Measurements from ENCODE around the gene SLC35D3.
A peak's percentile ranks its signal among the peaks of the same experiment; 100 is the strongest.

The SLC35D3 gene

GRCh38 chr6:136914947-136915346, 7.2 kb upstream of the SLC35D3 start:
- no peaks in the 10 kb centered on the region for H3K9me3 Mint-ChIP-seq

GRCh38 chr6:136918706-136919105, 3.4 kb upstream of the SLC35D3 start:
- Mint-ChIP-seq H3K27ac (no peak overlapping the region), H3K4me3 (no peak overlapping the region), H3K9me3 (no peaks in the 10 kb centered on the region), H3K27me3 (peaks cover 46% of the 10 kb centered on the region), H3K4me1 (ENCODE audit: low read depth) (peaks cover 31% of the 10 kb centered on the region), H3K36me3 (ENCODE audit: low read depth) (peaks cover 9% of the 10 kb centered on the region)
- no peak for DNase-seq

More at GRCh38 chr6:136914947-136915346, 7.2 kb upstream of the SLC35D3 start:
- no peak for DNase-seq
- H3K27me3 Mint-ChIP-seq, result peaks cover 16% of the 10 kb centered on the region
- peaks cover 3% of the 10 kb centered on the region for H3K4me1 Mint-ChIP-seq (ENCODE audit: low read depth)
- H3K4me3 Mint-ChIP-seq, result no peak overlapping the region
- H3K27ac Mint-ChIP-seq, result no peak overlapping the region
- H3K36me3 Mint-ChIP-seq (ENCODE audit: low read depth), result peaks cover 33% of the 10 kb centered on the region

GRCh38 chr6:136920216-136920615, 1.9 kb upstream of the SLC35D3 start:
- Mint-ChIP-seq H3K9me3 (no peaks in the 10 kb centered on the region), H3K27me3 (peaks cover 58% of the 10 kb centered on the region), H3K27ac (no peak overlapping the region), H3K4me3 (peak overlapping the region; percentile 63), H3K4me1 (ENCODE audit: low read depth) (peaks cover 35% of the 10 kb centered on the region), H3K36me3 (ENCODE audit: low read depth) (peaks cover 6% of the 10 kb centered on the region)
- peak; percentile 34 for DNase-seq

GRCh38 chr6:136920671-136921380, 1.3 kb upstream of the SLC35D3 start:
- H3K27ac Mint-ChIP-seq, result no peak overlapping the region
- peak overlapping the region; percentile 63 for H3K4me3 Mint-ChIP-seq
- H3K36me3 Mint-ChIP-seq (ENCODE audit: low read depth), result peaks cover under 1% of the 10 kb centered on the region
- H3K27me3 Mint-ChIP-seq, result peaks cover 60% of the 10 kb centered on the region
- peaks cover 35% of the 10 kb centered on the region for H3K4me1 Mint-ChIP-seq (ENCODE audit: low read depth)
- H3K9me3 Mint-ChIP-seq, result no peaks in the 10 kb centered on the region
- peak; percentile 43 for DNase-seq

GRCh38 chr6:136921381-136921935, 643 bp upstream of the SLC35D3 start:
- DNase-seq, result peak; percentile 40
- Mint-ChIP-seq H3K4me3 (peak overlapping the region; percentile 66), H3K27me3 (peaks cover 64% of the 10 kb centered on the region), H3K27ac (no peak overlapping the region), H3K9me3 (no peaks in the 10 kb centered on the region), H3K4me1 (ENCODE audit: low read depth) (peaks cover 35% of the 10 kb centered on the region), H3K36me3 (ENCODE audit: low read depth) (no peaks in the 10 kb centered on the region)

GRCh38 chr6:136922685-136923006, 545 bp downstream of the SLC35D3 start:
- H3K4me3 Mint-ChIP-seq, result peak overlapping the region; percentile 74
- H3K27me3 Mint-ChIP-seq, result peaks cover 67% of the 10 kb centered on the region
- H3K4me1 Mint-ChIP-seq (ENCODE audit: low read depth), result peaks cover 35% of the 10 kb centered on the region
- H3K9me3 Mint-ChIP-seq, result no peaks in the 10 kb centered on the region
- DNase-seq, result no peak
- H3K27ac Mint-ChIP-seq, result no peak overlapping the region
- H3K36me3 Mint-ChIP-seq (ENCODE audit: low read depth), result no peaks in the 10 kb centered on the region

- peak; percentile 47 for DNase-seq
- peak overlapping the region; percentile 52 for H3K4me3 Mint-ChIP-seq
- H3K27ac Mint-ChIP-seq, result no peak overlapping the region
Measured at GRCh38 chr6:136923116-136923953, 1.2 kb downstream of the SLC35D3 start.

GRCh38 chr6:136923954-136924673, 2.0 kb downstream of the SLC35D3 start:
- peaks cover 60% of the 10 kb centered on the region for H3K27me3 Mint-ChIP-seq
- no peaks in the 10 kb centered on the region for H3K36me3 Mint-ChIP-seq (ENCODE audit: low read depth)
- no peaks in the 10 kb centered on the region for H3K9me3 Mint-ChIP-seq
- H3K27ac Mint-ChIP-seq, result no peak overlapping the region
- peaks cover 35% of the 10 kb centered on the region for H3K4me1 Mint-ChIP-seq (ENCODE audit: low read depth)
- peak overlapping the region; percentile 50 for H3K4me3 Mint-ChIP-seq
- DNase-seq, result no peak

More at GRCh38 chr6:136923116-136923953, 1.2 kb downstream of the SLC35D3 start:
- H3K9me3 Mint-ChIP-seq, result no peaks in the 10 kb centered on the region
- H3K4me1 Mint-ChIP-seq (ENCODE audit: low read depth), result peaks cover 35% of the 10 kb centered on the region
- H3K27me3 Mint-ChIP-seq, result peaks cover 67% of the 10 kb centered on the region
- no peaks in the 10 kb centered on the region for H3K36me3 Mint-ChIP-seq (ENCODE audit: low read depth)

- H3K27ac Mint-ChIP-seq, result no peak overlapping the region
- DNase-seq, result no peak
Measured at GRCh38 chr6:136926383-136926782, 4.3 kb downstream of the SLC35D3 start.

GRCh38 chr6:136927292-136927691, 5.2 kb downstream of the SLC35D3 start:
- H3K4me1 Mint-ChIP-seq (ENCODE audit: low read depth), result peaks cover 14% of the 10 kb centered on the region
- no peak overlapping the region for H3K27ac Mint-ChIP-seq
- DNase-seq, result peak; percentile 35
- H3K9me3 Mint-ChIP-seq, result no peaks in the 10 kb centered on the region
- H3K27me3 Mint-ChIP-seq, result peaks cover 55% of the 10 kb centered on the region
- no peaks in the 10 kb centered on the region for H3K36me3 Mint-ChIP-seq (ENCODE audit: low read depth)
- no peak overlapping the region for H3K4me3 Mint-ChIP-seq

More at GRCh38 chr6:136926383-136926782, 4.3 kb downstream of the SLC35D3 start:
- Mint-ChIP-seq H3K9me3 (no peaks in the 10 kb centered on the region), H3K4me1 (ENCODE audit: low read depth) (peaks cover 17% of the 10 kb centered on the region), H3K36me3 (ENCODE audit: low read depth) (no peaks in the 10 kb centered on the region), H3K27me3 (peaks cover 56% of the 10 kb centered on the region), H3K4me3 (no peak overlapping the region)

GRCh38 chr6:136930528-136930927, 8.4 kb downstream of the SLC35D3 start:
- no peak overlapping the region for H3K27ac Mint-ChIP-seq
- peaks cover 55% of the 10 kb centered on the region for H3K27me3 Mint-ChIP-seq
- H3K36me3 Mint-ChIP-seq (ENCODE audit: low read depth), result no peaks in the 10 kb centered on the region
- H3K9me3 Mint-ChIP-seq, result no peaks in the 10 kb centered on the region
- no peak for DNase-seq
- H3K4me1 Mint-ChIP-seq (ENCODE audit: low read depth), result no peaks in the 10 kb centered on the region
- no peak overlapping the region for H3K4me3 Mint-ChIP-seq

GRCh38 chr6:136932599-136932998, 10.5 kb downstream of the SLC35D3 start:
- Mint-ChIP-seq H3K36me3 (ENCODE audit: low read depth) (no peaks in the 10 kb centered on the region), H3K4me3 (no peak overlapping the region), H3K27ac (no peak overlapping the region), H3K27me3 (peaks cover 63% of the 10 kb centered on the region), H3K9me3 (no peaks in the 10 kb centered on the region), H3K4me1 (ENCODE audit: low read depth) (no peaks in the 10 kb centered on the region)
- no peak for DNase-seq

- H3K27me3 Mint-ChIP-seq, result peaks cover 20% of the 10 kb centered on the region
- no peak overlapping the region for H3K4me3 Mint-ChIP-seq
- H3K4me1 Mint-ChIP-seq (ENCODE audit: low read depth), result peaks cover 3% of the 10 kb centered on the region
- H3K9me3 Mint-ChIP-seq, result peaks cover 11% of the 10 kb centered on the region
- H3K27ac Mint-ChIP-seq, result no peak overlapping the region
- DNase-seq, result no peak
- H3K36me3 Mint-ChIP-seq (ENCODE audit: low read depth), result no peaks in the 10 kb centered on the region
Measured at GRCh38 chr6:136945072-136945471, 23.0 kb downstream of the SLC35D3 start.

GRCh38 chr6:136945711-136946121, 23.6 kb downstream of the SLC35D3 start:
- Mint-ChIP-seq H3K27ac (no peak overlapping the region), H3K9me3 (peaks cover 11% of the 10 kb centered on the region), H3K27me3 (peaks cover 20% of the 10 kb centered on the region), H3K4me1 (ENCODE audit: low read depth) (peaks cover 3% of the 10 kb centered on the region), H3K4me3 (no peak overlapping the region), H3K36me3 (ENCODE audit: low read depth) (no peaks in the 10 kb centered on the region)
- DNase-seq, result no peak
